Small intestine (tissue), 7 donors: ENCODE data around the gene STAT4. TPM values are rescaled to one million over a fixed set of nuclear protein-coding genes. Genes with fewer than 3 reads are reported as not detected.

Source experiments
- DNase-seq, 2 donors: peaks; one replicate each; pipeline versions ENCODE4 v3.0.0 to v3.0.0-alpha.2; 2013
- FAIRE-seq: peaks from 2 replicates; lab custom pipeline; 2012; peaks lifted over from hg19 to GRCh38; lab: Jason Lieb, UNC
- H3K27ac ChIP-seq, 3 donors: one replicate each; pipeline ENCODE4 v1.5.1; 2013; ENCODE audit warnings: low read length in 2 of 3, mild to moderate bottlenecking in 2 of 3, control low read depth in 1 of 3, inconsistent platforms in 1 of 3, low read depth in 1 of 3, moderate library complexity in 1 of 3
- H3K27me3 ChIP-seq, 3 donors: one replicate each; pipeline ENCODE4 v1.6.1; 2013; ENCODE audit warnings: low read length in 3 of 3, inconsistent platforms in 1 of 3; ENCODE audit not compliant: control insufficient read depth in 3 of 3, insufficient read depth in 3 of 3
- H3K36me3 ChIP-seq, 3 donors: one replicate each; pipeline ENCODE4 v1.6.1; 2013; ENCODE audit warnings: low read length in 3 of 3, inconsistent platforms in 1 of 3, low read depth in 1 of 3, mild to moderate bottlenecking in 1 of 3, moderate library complexity in 1 of 3; ENCODE audit not compliant: control insufficient read depth in 3 of 3, insufficient read depth in 2 of 3
- H3K4me1 ChIP-seq, 3 donors: one replicate each; pipeline ENCODE4 v1.6.1; 2013; ENCODE audit warnings: low read length in 2 of 3, inconsistent platforms in 1 of 3, low read depth in 1 of 3, mild to moderate bottlenecking in 1 of 3, moderate library complexity in 1 of 3; ENCODE audit not compliant: control insufficient read depth in 3 of 3, insufficient read depth in 2 of 3
- H3K4me3 ChIP-seq, 3 donors: one replicate each; pipeline ENCODE4 v1.5.1; 2013; ENCODE audit warnings: low read length in 3 of 3, control low read depth in 1 of 3, inconsistent platforms in 1 of 3, low read depth in 1 of 3, mild to moderate bottlenecking in 1 of 3, moderate library complexity in 1 of 3
- H3K9me3 ChIP-seq, 2 donors: one replicate each; pipeline ENCODE4 v1.6.1; 2013; ENCODE audit warnings: low read depth in 1 of 2, low read length in 1 of 2; ENCODE audit not compliant: control insufficient read depth in 2 of 2, insufficient read depth in 1 of 2
- WGBS, 3 donors: extraction: QIAGEN DNeasy Blood & Tissue Kit; methylation state at CpG; one replicate each; pipeline ENCODE4 v1.1.7; 2013; 5-methylcytosine and 5-hydroxymethylcytosine counted together
- polyA plus RNA-seq, 4 donors: library from polyadenylated mRNA; stranded (reverse) in 3 of 4; unstranded in 1 of 4; fragments of 200-250 nt in 3 of 4; fragments of 120-200 nt in 1 of 4; gene quantifications; one replicate each; pipeline versions ENCODE4 v1.2.1 to v1.2.3, GENCODE V29; 2013
- donor health status: healthy with polysubstance abuse.
- donor health status: control.
- donor health status: control.
- donor health status: Bipolar disorder and iron deficiency.
- donor health status: healthy.

The STAT4 gene
- polyA plus RNA-seq, 4 donors, result 1.0 to 2.8 (median 1.6) TPM

- FAIRE-seq (no peak), DNase-seq (no peak)
- no peaks in the 10 kb centered on the region for H3K36me3 ChIP-seq
- no peaks in the 10 kb centered on the region for H3K9me3 ChIP-seq
- H3K4me1 ChIP-seq, result peaks cover 0 to 3% (median 0%) of the 10 kb centered on the region in 3 donors
- no peaks in the 10 kb centered on the region for H3K27me3 ChIP-seq
- 71 to 86% (median 83%) methylated on average over 2 of the region's 2 CpGs for WGBS, 3 donors
- no peak overlapping the region for H3K27ac ChIP-seq
- H3K4me3 ChIP-seq, result no peak overlapping the region
These were observed 20.5 kb upstream of the STAT4 start for GRCh38 chr2:191171286-191171685.

- FAIRE-seq (no peak), DNase-seq (no peak)
- Histone ChIP-seq H3K36me3 (no peaks in the 10 kb centered on the region), H3K9me3 (no peaks in the 10 kb centered on the region), H3K27me3 (no peaks in the 10 kb centered on the region), H3K27ac (no peak overlapping the region), H3K4me1 (peaks cover 0 to 3% (median 0%) of the 10 kb centered on the region in 3 donors), H3K4me3 (no peak overlapping the region)
- WGBS, 3 donors, result 74 to 88% (median 87%) methylated on average over 3 of the region's 3 CpGs
These were observed 20.0 kb upstream of the STAT4 start for GRCh38 chr2:191170773-191171172.

GRCh38 chr2:191170301-191170636 lies 19.5 kb upstream of the STAT4 start:
- no peak for FAIRE-seq
- WGBS, 3 donors, result 92 to 100% (median 95%) methylated on average over 1 of the region's 1 CpG
- DNase-seq, result no peak
- H3K27me3 ChIP-seq, result no peaks in the 10 kb centered on the region
- H3K27ac ChIP-seq, result no peak overlapping the region
- peaks cover 0 to 3% (median 0%) of the 10 kb centered on the region in 3 donors for H3K4me1 ChIP-seq
- H3K9me3 ChIP-seq, result no peaks in the 10 kb centered on the region
- no peak overlapping the region for H3K4me3 ChIP-seq
- no peaks in the 10 kb centered on the region for H3K36me3 ChIP-seq

- H3K4me1 ChIP-seq, result peaks cover 0 to 3% (median 0%) of the 10 kb centered on the region in 3 donors
- H3K36me3 ChIP-seq, result no peaks in the 10 kb centered on the region
- DNase-seq (no peak), FAIRE-seq (no peak)
- H3K4me3 ChIP-seq, result no peak overlapping the region
- no peaks in the 10 kb centered on the region for H3K27me3 ChIP-seq
- WGBS, 3 donors, result 87 to 90% (median 90%) methylated on average over 5 of the region's 5 CpGs
- H3K9me3 ChIP-seq, result no peaks in the 10 kb centered on the region
- H3K27ac ChIP-seq, result no peak overlapping the region
These were observed 18.9 kb upstream of the STAT4 start for GRCh38 chr2:191169456-191170300.

- H3K4me1 ChIP-seq, result peaks cover 0 to 3% (median 0%) of the 10 kb centered on the region in 3 donors
- DNase-seq (no peak), FAIRE-seq (no peak)
- H3K9me3 ChIP-seq, result no peaks in the 10 kb centered on the region
- no peaks in the 10 kb centered on the region for H3K27me3 ChIP-seq
- no peak overlapping the region for H3K27ac ChIP-seq
- H3K36me3 ChIP-seq, result no peaks in the 10 kb centered on the region
- 13 to 41% (median 26%) methylated on average over 2 of the region's 2 CpGs for WGBS, 3 donors
- no peak overlapping the region for H3K4me3 ChIP-seq
These were observed 17.0 kb upstream of the STAT4 start for GRCh38 chr2:191167766-191168165.

- no peak overlapping the region for H3K4me3 ChIP-seq
- no peak for FAIRE-seq
- H3K4me1 ChIP-seq, result peaks cover 0 to 3% (median 0%) of the 10 kb centered on the region in 3 donors
These were observed 16.1 kb upstream of the STAT4 start for GRCh38 chr2:191166756-191167445.

GRCh38 chr2:191166111-191166755 lies 15.4 kb upstream of the STAT4 start:
- Histone ChIP-seq H3K4me3 (no peak overlapping the region), H3K4me1 (no peaks in the 10 kb centered on the region), H3K27ac (no peak overlapping the region), H3K36me3 (no peaks in the 10 kb centered on the region), H3K9me3 (no peaks in the 10 kb centered on the region), H3K27me3 (no peaks in the 10 kb centered on the region)
- FAIRE-seq (no peak), DNase-seq (no peak)
- 58 to 71% (median 66%) methylated on average over 4 of the region's 4 CpGs for WGBS, 3 donors

More at GRCh38 chr2:191166756-191167445, 16.1 kb upstream of the STAT4 start:
- 73 to 79% (median 74%) methylated on average over 4 of the region's 4 CpGs for WGBS, 3 donors
- Histone ChIP-seq H3K27ac (no peak overlapping the region), H3K27me3 (no peaks in the 10 kb centered on the region), H3K36me3 (no peaks in the 10 kb centered on the region), H3K9me3 (no peaks in the 10 kb centered on the region)
- no peak for DNase-seq

GRCh38 chr2:191165176-191165643 lies 14.4 kb upstream of the STAT4 start:
- WGBS, 3 donors, result 24 to 27% (median 25%) methylated on average over 5 of the region's 5 CpGs
- Histone ChIP-seq H3K4me3 (no peak overlapping the region), H3K36me3 (no peaks in the 10 kb centered on the region), H3K27ac (no peak overlapping the region), H3K9me3 (no peaks in the 10 kb centered on the region), H3K4me1 (no peaks in the 10 kb centered on the region), H3K27me3 (no peaks in the 10 kb centered on the region)
- no peak for FAIRE-seq
- peak; percentile 56 to 60 for DNase-seq
